Measurements from ENCODE around the gene RTN4. TPM values are rescaled to one million over a fixed set of nuclear protein-coding genes. Genes with fewer than 3 reads are reported as not detected.

Gene RTN4
- total and polyA plus RNA-seq, 10 donors = 55.2 to 215 (median 155) TPM

- TF ChIP-seq CTCF (IDR thresholded peaks at IDR 0.05 in 8 of 11, conservative IDR thresholded peaks at IDR 0.05 in 3 of 11) = no peak
- no peak for TF ChIP-seq POLR2AphosphoS5 (IDR thresholded peaks at IDR 0.05)
- no peak for TF ChIP-seq POLR2A (IDR thresholded peaks at IDR 0.05)
- no peak overlapping the region for H3K27ac ChIP-seq
- H3K27me3 ChIP-seq (replicated peaks in 1 of 7) = no peaks in the 10 kb centered on the region
- H3K4me1 ChIP-seq = no peaks in the 10 kb centered on the region
- intact Hi-C loops (cut with DNase I; ENCODE audit: low total_unique reads) = no loop called here
- H3K9me3 ChIP-seq = peaks cover 0 to 5% (median 0%) of the 10 kb centered on the region in 8 donors
- no peak for DNase-seq
- H3K4me3 ChIP-seq = no peak overlapping the region
- H3K36me3 ChIP-seq = no peaks in the 10 kb centered on the region
- whole genome bisulfite sequencing, 5 donors = 91 to 98% (median 95%) methylated on average over 16 of the region's 16 CpGs
Measured at GRCh38 chr2:54927751-54928615, 122.3 kb downstream of the RTN4 start.

GRCh38 chr2:54927085-54927750 lies 123.0 kb downstream of the RTN4 start:
- no peak for TF ChIP-seq POLR2A (IDR thresholded peaks at IDR 0.05)
- no peak for TF ChIP-seq CTCF (IDR thresholded peaks at IDR 0.05 in 8 of 11, conservative IDR thresholded peaks at IDR 0.05 in 3 of 11)
- Histone ChIP-seq H3K4me3 (no peak overlapping the region), H3K27me3 (replicated peaks in 1 of 7) (no peaks in the 10 kb centered on the region), H3K9me3 (peaks cover 0 to 5% (median 0%) of the 10 kb centered on the region in 8 donors), H3K4me1 (no peaks in the 10 kb centered on the region), H3K27ac (no peak overlapping the region), H3K36me3 (no peaks in the 10 kb centered on the region)
- intact Hi-C loops (cut with DNase I; ENCODE audit: low total_unique reads) = no loop called here
- 82 to 91% (median 85%) methylated on average over 8 of the region's 8 CpGs for WGBS, 5 donors
- no peak for DNase-seq

GRCh38 chr2:54925022-54925421 lies 125.2 kb downstream of the RTN4 start:
- no peaks in the 10 kb centered on the region for H3K4me1 ChIP-seq
- no peaks in the 10 kb centered on the region for H3K27me3 ChIP-seq (replicated peaks in 1 of 7)
- TF ChIP-seq POLR2AphosphoS5 (IDR thresholded peaks at IDR 0.05) (no peak), CTCF (IDR thresholded peaks at IDR 0.05 in 8 of 11, conservative IDR thresholded peaks at IDR 0.05 in 3 of 11) (no peak), POLR2A (IDR thresholded peaks at IDR 0.05) (no peak)
- no peaks in the 10 kb centered on the region for H3K36me3 ChIP-seq
- no peak overlapping the region for H3K4me3 ChIP-seq
- intact Hi-C loops (cut with DNase I; ENCODE audit: low total_unique reads) = no loop called here
- 85 to 95% (median 93%) methylated on average over 4 of the region's 4 CpGs for WGBS, 5 donors
- H3K27ac ChIP-seq = no peak overlapping the region
- H3K9me3 ChIP-seq = peaks cover 0 to 17% (median 5%) of the 10 kb centered on the region in 8 donors
- no peak for DNase-seq

- Histone ChIP-seq H3K27ac (no peak overlapping the region), H3K9me3 (peaks cover 0 to 17% (median 5%) of the 10 kb centered on the region in 8 donors), H3K36me3 (no peaks in the 10 kb centered on the region), H3K4me3 (no peak overlapping the region), H3K27me3 (replicated peaks in 1 of 7) (no peaks in the 10 kb centered on the region), H3K4me1 (no peaks in the 10 kb centered on the region)
- intact Hi-C loops (cut with DNase I; ENCODE audit: low total_unique reads) = no loop called here
- no peak for DNase-seq
- 91 to 95% (median 94%) methylated on average over 1 of the region's 1 CpG for WGBS, 5 donors
- TF ChIP-seq POLR2AphosphoS5 (IDR thresholded peaks at IDR 0.05) (no peak), POLR2A (IDR thresholded peaks at IDR 0.05) (no peak), CTCF (IDR thresholded peaks at IDR 0.05 in 8 of 11, conservative IDR thresholded peaks at IDR 0.05 in 3 of 11) (no peak)
Measured at GRCh38 chr2:54924121-54924520, 126.1 kb downstream of the RTN4 start.

All from spleen (tissue), 11 donors.